KOPT-K1 (cell line): ENCODE results near the gene WEE1.

Experiments
- H3K27ac ChIP-seq: fragments of 200-600 bp; sonication (generic); 2 replicates; pipeline ENCODE4 v1.5.1; 2016; ENCODE audit warnings: antibody characterized with exemption, mild to moderate bottlenecking, low read depth, low read length; ENCODE audit not compliant: poor library complexity, severe bottlenecking
- H3K36me3 ChIP-seq: fragments of 200-600 bp; sonication (generic); 2 replicates; pipeline ENCODE4 v1.5.1; 2017; ENCODE audit warnings: antibody characterized with exemption, mild to moderate bottlenecking, low read length, moderate library complexity; ENCODE audit not compliant: insufficient read depth
- H3K9me3 ChIP-seq: fragments of 200-600 bp; sonication (generic); 2 replicates; pipeline ENCODE4 v1.5.1; 2017; ENCODE audit warnings: antibody characterized with exemption, low read length, mild to moderate bottlenecking; ENCODE audit not compliant: insufficient read depth, poor library complexity, severe bottlenecking

WEE1 gene

DNA sequence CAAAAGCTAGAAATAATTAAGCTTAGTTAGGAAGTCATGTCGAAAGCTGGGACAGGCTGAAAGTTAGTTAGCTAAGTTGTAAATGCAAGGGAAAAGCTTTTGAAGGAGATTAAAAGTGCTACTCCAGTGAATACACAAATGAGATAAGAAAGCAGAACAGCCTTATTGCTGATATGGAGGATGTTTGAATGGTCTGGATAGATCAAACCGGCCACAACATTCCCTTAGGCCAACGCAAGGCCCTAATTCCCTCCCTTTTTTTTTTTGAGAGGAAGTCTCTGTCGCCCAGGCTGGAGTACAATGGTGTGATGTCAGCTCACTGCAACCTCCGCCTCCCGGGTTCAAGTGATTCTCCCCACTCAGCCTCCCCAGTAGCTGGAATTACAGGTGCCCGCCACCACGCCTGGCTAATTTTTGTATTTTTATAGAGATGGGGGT is 23.3 kb upstream of the WEE1 start:
- Histone ChIP-seq H3K9me3 (no peaks in the 10 kb centered on the region), H3K27ac (no peak overlapping the region), H3K36me3 (no peaks in the 10 kb centered on the region)

DNA sequence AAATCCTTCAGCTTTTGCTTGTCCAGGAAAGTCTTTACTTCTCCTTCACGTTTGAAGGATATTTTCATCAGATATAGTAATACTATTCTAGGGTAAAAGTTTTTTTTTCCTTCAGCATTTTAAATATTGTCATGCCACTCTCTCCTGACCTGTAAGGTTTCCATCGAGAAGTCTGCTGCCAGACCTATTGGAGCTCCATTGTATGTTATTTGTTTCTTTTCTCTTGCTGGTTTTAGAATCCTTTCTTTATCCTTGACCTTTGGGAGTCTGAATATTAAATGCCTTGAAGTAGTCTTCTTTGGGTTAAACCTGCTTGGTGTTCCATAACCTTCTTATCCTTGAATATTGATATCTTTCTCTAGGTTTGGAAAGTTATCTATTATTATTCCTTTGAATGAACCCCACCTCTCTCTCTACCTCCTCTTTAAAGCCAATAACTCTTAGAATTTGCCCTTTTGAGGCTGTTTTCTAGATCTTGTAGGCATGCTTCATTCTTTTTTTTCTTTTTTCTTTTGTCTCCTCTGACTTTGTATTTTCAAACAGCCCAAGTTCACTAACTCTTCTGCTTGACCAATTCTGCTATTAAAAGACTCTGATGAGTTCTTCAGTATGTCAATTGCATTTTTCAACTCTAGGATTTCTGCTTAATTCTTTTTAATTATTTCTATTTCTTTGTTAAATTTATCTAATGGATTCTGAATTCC is 12.0 kb upstream of the WEE1 start:
- Histone ChIP-seq H3K36me3 (no peaks in the 10 kb centered on the region), H3K27ac (no peak overlapping the region), H3K9me3 (no peaks in the 10 kb centered on the region)

DNA sequence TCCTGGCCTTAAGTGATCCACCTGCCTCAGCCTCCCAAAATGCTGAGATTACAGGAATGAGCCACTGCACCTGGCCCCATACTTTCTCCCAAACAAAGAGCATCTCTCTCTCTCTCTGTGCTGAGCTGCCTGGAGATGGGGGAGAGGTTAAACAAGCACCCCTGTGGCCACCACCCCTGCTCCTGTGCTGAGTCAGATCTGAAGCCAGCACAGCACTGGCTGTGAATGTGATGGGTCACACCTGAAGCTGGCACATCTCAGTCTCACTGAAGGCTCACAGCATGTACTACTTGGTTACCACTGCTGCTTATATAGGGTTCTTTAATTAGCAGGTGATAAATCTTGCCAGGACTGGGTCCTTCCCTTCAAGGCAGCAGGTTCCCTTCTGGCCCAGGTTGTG is 10.8 kb upstream of the WEE1 start:
- no peaks in the 10 kb centered on the region for H3K36me3 ChIP-seq
- no peaks in the 10 kb centered on the region for H3K9me3 ChIP-seq
- H3K27ac ChIP-seq: no peak overlapping the region

DNA sequence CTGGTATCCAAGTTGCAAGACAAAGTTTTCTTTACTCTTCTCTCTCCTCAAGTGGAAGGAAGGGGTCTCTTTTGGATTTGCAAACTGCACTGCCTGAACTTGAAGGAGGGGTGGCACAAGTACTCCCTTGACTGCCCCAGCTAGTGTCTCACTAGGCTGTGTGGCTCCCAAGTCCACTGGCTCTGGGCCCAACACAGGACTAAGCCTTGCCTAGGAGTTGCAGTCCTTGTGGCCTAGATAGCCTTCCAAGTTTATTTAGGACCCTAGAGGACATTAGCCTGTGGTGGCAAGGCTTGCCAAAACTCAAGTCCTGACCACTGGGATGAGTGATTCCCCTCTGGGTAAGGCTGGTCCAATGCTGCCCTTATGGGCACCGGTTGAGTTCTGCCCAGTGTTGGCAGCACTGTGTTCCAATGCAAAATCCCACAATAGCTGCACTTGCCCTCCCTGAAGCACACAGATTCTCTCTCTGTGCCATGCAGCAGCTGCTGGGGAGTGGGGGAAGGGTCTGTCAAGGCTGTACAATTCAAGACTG is 10.2 kb upstream of the WEE1 start:
- Histone ChIP-seq H3K9me3 (no peaks in the 10 kb centered on the region), H3K27ac (no peak overlapping the region), H3K36me3 (no peaks in the 10 kb centered on the region)

DNA sequence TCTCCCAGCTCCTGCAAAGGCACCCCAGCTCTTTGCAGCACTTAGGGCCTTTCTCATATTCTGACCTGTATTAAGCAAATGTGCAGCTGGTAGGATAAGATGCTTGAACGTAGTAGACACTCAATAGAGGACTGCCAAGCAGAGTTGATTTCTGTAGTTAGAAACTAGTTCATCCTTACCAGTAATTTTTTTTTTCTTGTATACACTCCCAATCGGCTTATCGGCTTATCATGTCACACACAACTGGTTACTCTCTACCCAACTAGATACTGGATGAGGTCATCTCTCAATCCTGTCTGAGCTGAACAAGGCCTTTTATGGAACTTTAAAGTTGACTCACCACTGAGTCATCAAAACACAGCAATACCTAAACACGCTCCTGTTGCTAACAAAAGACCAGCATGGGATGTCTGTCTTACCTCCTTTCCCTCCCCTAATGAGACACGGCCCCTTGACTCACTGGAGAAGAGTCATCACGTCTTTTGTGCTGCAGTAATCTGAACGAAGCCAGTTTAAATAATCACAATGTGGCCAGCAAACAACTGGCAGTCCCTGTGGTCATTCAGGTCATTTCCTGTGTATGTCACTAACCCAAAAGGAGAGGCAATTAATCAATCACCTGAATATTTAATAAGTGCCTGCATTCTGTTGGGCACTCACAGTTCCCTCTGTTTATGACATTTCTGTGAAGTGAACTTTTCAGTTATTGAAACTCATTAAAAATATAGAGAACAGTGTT is 7.5 kb upstream of the WEE1 start:
- Histone ChIP-seq H3K27ac (no peak overlapping the region), H3K9me3 (no peaks in the 10 kb centered on the region), H3K36me3 (no peaks in the 10 kb centered on the region)

GRCh38 chr11:9566561-9567063 is 6.9 kb upstream of the WEE1 start:
- Histone ChIP-seq H3K9me3 (no peaks in the 10 kb centered on the region), H3K27ac (no peak overlapping the region), H3K36me3 (no peaks in the 10 kb centered on the region)

GRCh38 chr11:9567401-9567800 is 6.1 kb upstream of the WEE1 start:
- Histone ChIP-seq H3K36me3 (no peaks in the 10 kb centered on the region), H3K27ac (no peak overlapping the region), H3K9me3 (no peaks in the 10 kb centered on the region)

DNA sequence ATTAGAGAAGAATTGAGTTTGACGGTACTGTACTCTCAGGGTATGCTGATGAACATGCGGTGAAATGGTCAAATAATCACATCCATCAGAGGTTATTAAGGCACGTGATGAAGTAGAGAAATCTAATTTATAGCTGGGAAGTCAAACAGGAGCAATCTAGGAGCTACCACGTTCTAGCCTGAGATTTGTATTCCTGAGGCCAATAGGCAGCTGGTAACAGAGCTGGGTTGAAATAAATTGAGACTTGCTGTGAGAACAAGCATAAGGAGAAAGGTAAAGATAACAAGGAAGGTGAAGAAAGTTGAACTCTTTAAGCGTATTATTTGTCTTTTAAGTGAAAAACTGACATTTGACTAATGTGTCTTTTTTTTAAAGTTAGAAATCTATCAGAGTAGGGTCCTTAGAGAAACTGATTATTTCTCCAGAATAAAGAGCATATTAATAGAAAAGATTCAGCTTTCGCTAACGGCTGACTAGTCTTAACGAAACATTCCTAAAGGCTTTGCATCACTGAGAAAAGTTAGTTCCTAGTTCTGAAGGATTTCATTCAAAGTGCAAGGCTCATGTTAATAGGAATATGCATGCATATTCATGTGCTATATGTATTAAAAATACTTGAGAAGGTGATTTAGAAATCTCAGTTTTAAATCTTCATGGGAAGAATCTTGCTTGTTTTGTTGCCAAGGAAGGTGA is 5.2 kb upstream of the WEE1 start:
- Histone ChIP-seq H3K36me3 (no peaks in the 10 kb centered on the region), H3K9me3 (no peaks in the 10 kb centered on the region), H3K27ac (no peak overlapping the region)

DNA sequence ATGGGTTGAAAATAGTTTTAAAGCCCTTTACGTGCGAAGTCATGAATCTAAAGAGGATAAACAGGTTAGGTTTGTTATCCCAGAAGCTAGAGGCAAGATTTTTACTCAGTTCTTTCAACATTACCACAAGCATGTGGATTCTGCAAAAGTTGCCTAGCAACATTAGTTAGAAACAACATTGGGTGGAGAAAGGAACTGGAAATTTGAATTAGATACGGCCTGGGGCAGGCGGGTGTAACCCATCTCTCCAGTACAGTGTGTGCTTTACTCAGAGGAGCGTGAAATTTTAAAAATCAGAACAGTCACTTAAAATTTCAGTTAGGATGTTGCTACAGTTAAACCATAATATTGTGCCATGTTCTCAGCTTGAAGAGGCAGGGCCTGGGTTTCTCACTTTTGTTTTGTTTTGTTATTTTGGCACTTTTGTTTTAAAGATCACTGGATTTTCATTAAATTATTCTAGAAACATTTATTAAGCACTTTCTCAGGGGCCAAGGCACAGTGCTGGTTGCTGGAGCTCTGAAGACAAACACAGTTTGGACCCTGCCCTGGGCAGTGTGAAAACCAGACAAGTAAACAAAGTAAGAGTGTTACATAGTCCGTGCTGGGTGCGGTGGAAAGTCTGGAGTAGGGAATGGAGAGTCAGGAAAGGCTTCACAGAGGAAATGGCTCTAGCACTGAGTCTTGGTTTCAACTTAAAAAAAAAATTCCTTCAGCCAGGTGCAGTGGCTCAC is 4.4 kb upstream of the WEE1 start:
- Histone ChIP-seq H3K9me3 (no peaks in the 10 kb centered on the region), H3K36me3 (no peaks in the 10 kb centered on the region), H3K27ac (no peak overlapping the region)

DNA sequence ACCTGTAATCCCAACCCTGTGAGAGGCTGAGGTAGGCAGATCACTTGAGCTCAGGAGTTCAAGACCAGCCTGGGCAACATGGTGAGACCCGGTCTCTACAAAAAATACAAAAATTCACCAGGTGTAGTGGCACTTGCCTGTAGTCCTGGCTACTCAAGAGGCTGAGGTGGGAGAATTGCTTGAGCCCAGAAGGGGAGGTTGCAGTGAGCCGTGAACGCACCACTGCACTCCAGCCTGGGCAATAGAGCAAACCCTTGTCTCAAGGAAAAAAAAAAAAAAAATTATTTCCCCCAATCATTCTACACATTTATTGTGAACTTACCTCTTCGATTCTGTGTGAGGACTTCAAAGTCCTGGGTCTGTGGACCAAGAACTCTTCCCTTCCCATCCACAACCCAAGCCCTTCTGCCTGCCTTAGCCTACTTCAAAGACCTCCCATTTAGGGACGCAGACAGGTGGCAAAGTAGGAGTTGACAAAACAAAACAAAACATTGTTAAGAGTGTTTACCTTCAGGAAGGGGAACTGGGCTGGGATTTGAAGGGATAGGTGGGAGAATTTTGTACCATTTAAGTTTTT is 3.8 kb upstream of the WEE1 start:
- Histone ChIP-seq H3K9me3 (no peaks in the 10 kb centered on the region), H3K27ac (no peak overlapping the region), H3K36me3 (0 out of 2 replicates have a peak, but pooled peaks cover 1% of the 10 kb centered on the region)

DNA sequence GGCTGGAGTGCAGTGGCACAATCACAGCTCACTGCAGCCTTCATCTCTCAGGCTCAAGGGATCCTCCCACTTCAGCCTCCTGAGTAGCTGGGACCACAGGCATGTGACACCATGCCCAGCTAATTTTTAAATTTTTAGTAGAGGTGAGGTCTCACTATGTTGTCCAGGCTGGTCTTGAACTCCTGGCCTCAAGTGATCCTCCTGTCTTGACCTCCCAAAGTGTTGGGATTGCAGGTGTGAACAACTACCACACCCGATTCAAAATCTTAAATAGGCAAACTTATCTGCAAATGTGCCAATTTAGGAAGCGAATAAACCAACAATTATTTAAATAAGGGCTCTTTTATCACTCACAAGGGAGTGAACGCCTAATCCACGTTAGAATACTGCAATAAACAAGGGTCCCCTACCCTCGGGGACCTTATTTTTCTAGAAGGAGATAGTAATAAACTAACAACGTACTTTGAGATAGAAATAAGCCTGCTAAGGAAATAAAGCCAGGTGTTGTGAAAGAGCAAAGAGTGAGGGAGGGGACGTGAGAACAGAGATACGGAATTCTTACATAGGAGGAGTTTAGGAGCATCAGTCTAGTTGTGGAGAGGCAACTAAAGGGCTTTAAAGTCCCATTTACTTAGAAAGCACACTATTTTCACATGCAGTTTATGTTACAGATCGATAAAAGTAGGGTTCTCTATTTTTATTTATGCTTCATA is 3.0 kb upstream of the WEE1 start:
- H3K27ac ChIP-seq: no peak overlapping the region

GRCh38 chr11:9571071-9571762 is 2.3 kb upstream of the WEE1 start:
- no peaks in the 10 kb centered on the region for H3K9me3 ChIP-seq
- peaks cover 16% of the 10 kb centered on the region for H3K36me3 ChIP-seq
- no peak overlapping the region for H3K27ac ChIP-seq

More for the DNA sequence above, 3.0 kb upstream of the WEE1 start:
- Histone ChIP-seq H3K9me3 (no peaks in the 10 kb centered on the region), H3K36me3 (peaks cover 8% of the 10 kb centered on the region; the same call in 1 of the 2 replicates)

DNA sequence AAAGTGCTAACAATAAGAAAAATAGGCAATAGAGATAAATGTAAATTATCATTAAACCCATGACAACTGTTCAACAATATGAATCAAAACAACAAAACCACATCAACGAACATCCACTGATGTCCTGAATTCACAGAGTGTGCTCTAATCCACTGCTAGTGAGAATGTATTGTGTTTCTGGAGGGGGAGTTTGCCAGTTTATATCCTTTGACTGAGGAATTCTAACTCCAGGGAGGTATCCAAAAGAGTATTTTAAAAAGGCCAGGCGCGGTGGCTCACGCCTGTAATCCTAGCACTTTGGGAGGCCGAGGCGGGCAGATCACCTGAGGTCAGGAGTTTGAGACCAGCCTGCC is 1.7 kb upstream of the WEE1 start:
- Histone ChIP-seq H3K27ac (no peak overlapping the region), H3K9me3 (no peaks in the 10 kb centered on the region), H3K36me3 (peaks cover 21% of the 10 kb centered on the region)
